Mucosa of descending colon (tissue), 3 donors: Measurements from ENCODE around the gene GPR39. TPM values are rescaled to one million over a fixed set of nuclear protein-coding genes. Genes with fewer than 3 reads are reported as not detected.

Experiments used
- ATAC-seq: fragments of 200-7000 bp; cut with Tn5 transposase; one replicate; pipeline ENCODE4 v1.9.1; 2020; ENCODE audit warnings: mild to moderate bottlenecking, moderate library complexity
- DNase-seq, 3 donors: peaks; one replicate each; pipeline ENCODE4 v3.0.0-alpha.2; 2020
- H3K36me3 ChIP-seq: fragments of 200-600 bp; one replicate; pipeline ENCODE4 v1.8.0; 2021; ENCODE audit warnings: low read depth, mild to moderate bottlenecking
- H3K4me1 ChIP-seq: fragments of 200-600 bp; one replicate; pipeline ENCODE4 v1.8.0; 2021; ENCODE audit warnings: low read depth, mild to moderate bottlenecking
- H3K4me3 ChIP-seq: fragments of 200-600 bp; one replicate; pipeline ENCODE4 v1.8.0; 2021; ENCODE audit warnings: mild to moderate bottlenecking
- H3K9me3 ChIP-seq: fragments of 200-600 bp; one replicate; pipeline ENCODE4 v1.8.0; 2021; ENCODE audit warnings: mild to moderate bottlenecking
- CTCF ChIP-seq: fragments of 200-600 bp; IDR thresholded peaks from one replicate; pipeline ENCODE4 v1.8.0; 2022; ENCODE audit warnings: antibody characterized with exemption, mild to moderate bottlenecking
- intact Hi-C, 2 donors: fragments of 100-400 bp; cut with DNase I in 1 of 2; cut with micrococcal nuclease in 1 of 2; formaldehyde crosslinking; loops; one replicate each; pipeline versions ENCODE4 v1.11.0 to v1.11.1; 2022; cut with DNase I, micrococcal nuclease
- total RNA-seq, 3 donors: library from RNA; stranded (reverse); fragmentation: NEBNext Ultra II Directional in 2 of 3; extraction: Animal tissue kit (Norgen Biotek cat#: 25700) in 2 of 3; gene quantifications; one replicate each; pipeline versions ENCODE4 v1.2.1 to v1.2.4, GENCODE V29; 2021 to 2023
- donor health status: DM: no; HTN: no; CAD: no; lungs with moderate emphysema.
- donor health status: DM: no; HTN: no; CAD: no.
- donor health status: DM: no; HTN: yes; CAD: no.

The GPR39 gene
- total RNA-seq, 3 donors from 2014 or later: 11.6 to 33.7 (median 20.6) TPM

DNA sequence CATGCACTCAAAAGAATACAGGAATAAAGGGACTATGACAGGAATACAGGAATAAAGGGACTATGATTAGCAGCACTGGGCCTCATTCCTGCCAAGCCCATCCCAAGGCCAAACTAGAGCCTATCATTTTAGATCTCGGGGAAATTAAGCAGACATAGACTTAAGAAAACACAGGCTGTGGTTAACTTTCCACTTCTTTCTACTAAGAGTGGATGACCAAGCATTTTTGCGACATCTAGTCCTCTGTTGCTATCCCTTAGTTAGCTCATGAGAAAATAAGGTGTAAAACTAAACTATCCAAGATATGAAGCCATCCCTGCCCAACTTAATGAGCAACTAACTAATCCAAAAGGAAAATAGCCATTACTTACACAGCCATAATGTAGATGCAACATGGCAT lies 247.5 kb downstream of the GPR39 start:
- H3K9me3 ChIP-seq: no peaks in the 10 kb centered on the region
- no peak for DNase-seq

GRCh38 chr2:132665401-132666140 lies 249.0 kb downstream of the GPR39 start:
- H3K4me3 ChIP-seq: no peak overlapping the region
- intact Hi-C loops: no loop called here
- H3K36me3 ChIP-seq: no peaks in the 10 kb centered on the region
- no peak for TF ChIP-seq CTCF
- H3K9me3 ChIP-seq: no peaks in the 10 kb centered on the region
- no peak for ATAC-seq
- DNase-seq: no peak
- H3K4me1 ChIP-seq: peaks cover 12% of the 10 kb centered on the region

More for the DNA sequence above, 247.5 kb downstream of the GPR39 start:
- Histone ChIP-seq H3K4me3 (no peak overlapping the region), H3K4me1 (peaks cover under 1% of the 10 kb centered on the region), H3K36me3 (no peaks in the 10 kb centered on the region)
- ATAC-seq: no peak
- no peak for TF ChIP-seq CTCF
- intact Hi-C loops: no loop called here

DNA sequence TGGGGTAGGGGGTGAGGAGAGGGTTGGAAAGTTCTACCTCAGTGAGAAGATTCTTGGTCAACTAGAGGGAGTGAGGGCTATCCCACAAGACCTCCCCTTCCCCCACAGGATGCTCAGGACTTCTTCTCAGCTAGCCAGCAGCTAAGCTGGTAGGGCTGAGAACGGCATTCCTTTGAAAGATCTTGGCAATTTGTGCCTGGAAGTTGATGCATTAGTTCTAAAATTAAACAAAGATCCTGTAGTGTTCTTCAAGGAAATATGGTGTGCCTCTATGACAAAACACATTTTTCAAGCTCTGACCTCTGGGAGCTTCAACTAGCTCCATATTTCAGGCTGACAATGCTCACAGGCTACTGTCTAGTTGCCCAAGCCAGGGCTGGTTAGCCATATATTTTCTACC lies 251.1 kb downstream of the GPR39 start:
- no peak overlapping the region for H3K4me3 ChIP-seq
- no peak for TF ChIP-seq CTCF
- H3K9me3 ChIP-seq: no peaks in the 10 kb centered on the region
- DNase-seq (no peak), ATAC-seq (no peak)
- H3K4me1 ChIP-seq: peaks cover 12% of the 10 kb centered on the region
- H3K36me3 ChIP-seq: no peaks in the 10 kb centered on the region
- intact Hi-C loops: no loop called here

- intact Hi-C loops: no loop called here
- DNase-seq (no peak), ATAC-seq (no peak)
- no peak for TF ChIP-seq CTCF
- no peak overlapping the region for H3K4me3 ChIP-seq
- H3K36me3 ChIP-seq: no peaks in the 10 kb centered on the region
- H3K9me3 ChIP-seq: no peaks in the 10 kb centered on the region
- peaks cover 12% of the 10 kb centered on the region for H3K4me1 ChIP-seq
These were observed 251.7 kb downstream of the GPR39 start for GRCh38 chr2:132668189-132668823.

GRCh38 chr2:132668987-132669907 lies 252.6 kb downstream of the GPR39 start:
- TF ChIP-seq CTCF: no peak
- intact Hi-C loops: no loop called here
- peak; percentile 52 for ATAC-seq
- Histone ChIP-seq H3K36me3 (no peaks in the 10 kb centered on the region), H3K4me3 (no peak overlapping the region), H3K9me3 (no peaks in the 10 kb centered on the region), H3K4me1 (peaks cover 12% of the 10 kb centered on the region)
- DNase-seq: peak in 1 of 3 donors; percentile 52
